ENCODE data around the gene ECM1.

GRCh38 chr1:150505431-150505830 lies 2.5 kb upstream of the ECM1 start:
- TF ChIP-seq, protein P1, sequence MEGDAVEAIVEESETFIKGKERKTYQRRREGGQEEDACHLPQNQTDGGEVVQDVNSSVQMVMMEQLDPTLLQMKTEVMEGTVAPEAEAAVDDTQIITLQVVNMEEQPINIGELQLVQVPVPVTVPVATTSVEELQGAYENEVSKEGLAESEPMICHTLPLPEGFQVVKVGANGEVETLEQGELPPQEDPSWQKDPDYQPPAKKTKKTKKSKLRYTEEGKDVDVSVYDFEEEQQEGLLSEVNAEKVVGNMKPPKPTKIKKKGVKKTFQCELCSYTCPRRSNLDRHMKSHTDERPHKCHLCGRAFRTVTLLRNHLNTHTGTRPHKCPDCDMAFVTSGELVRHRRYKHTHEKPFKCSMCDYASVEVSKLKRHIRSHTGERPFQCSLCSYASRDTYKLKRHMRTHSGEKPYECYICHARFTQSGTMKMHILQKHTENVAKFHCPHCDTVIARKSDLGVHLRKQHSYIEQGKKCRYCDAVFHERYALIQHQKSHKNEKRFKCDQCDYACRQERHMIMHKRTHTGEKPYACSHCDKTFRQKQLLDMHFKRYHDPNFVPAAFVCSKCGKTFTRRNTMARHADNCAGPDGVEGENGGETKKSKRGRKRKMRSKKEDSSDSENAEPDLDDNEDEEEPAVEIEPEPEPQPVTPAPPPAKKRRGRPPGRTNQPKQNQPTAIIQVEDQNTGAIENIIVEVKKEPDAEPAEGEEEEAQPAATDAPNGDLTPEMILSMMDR (IDR thresholded peaks at IDR 0.05; ENCODE audit: low read length): no peak
- no peak for TF ChIP-seq EZH2phosphoT487 (IDR thresholded peaks at IDR 0.05; ENCODE audit: low read length)

All from MM.1S (cell line).